HG02763 (cell line): ENCODE measurements around the gene ZFYVE9.
"Not testable (repeated sequence)": the region's sequence is repeated elsewhere in the genome, so short reads cannot be mapped to it uniquely, and the experiment has no call there.

Source experiments
- ATAC-seq: cut with Tn5 transposase; IDR thresholded peaks from one replicate; pipeline ENCODE4 v1.9.1; 2021; ENCODE audit warnings: mild to moderate bottlenecking, moderate library complexity; ENCODE audit not compliant: unreplicated experiment

Gene ZFYVE9

GRCh38 chr1:52365746-52366516, 224.0 kb downstream of the ZFYVE9 start, which contains the start of gene CC2D1B:
CC2D1B (minus strand) TSS chr1:52366205; CDS start chr1:52364620, 1,585 bp downstream.
- peak; percentile 88 for ATAC-seq

GRCh38 chr1:52366517-52366827, 224.6 kb downstream of the ZFYVE9 start:
- ATAC-seq, result no peak

GRCh38 chr1:52367272-52367671, 225.4 kb downstream of the ZFYVE9 start:
- no peak for ATAC-seq

- ATAC-seq, result no peak
Measured at GRCh38 chr1:52368383-52369172, 226.7 kb downstream of the ZFYVE9 start.

- not testable (repeated sequence) for ATAC-seq
Measured at GRCh38 chr1:52369851-52370250, 228.0 kb downstream of the ZFYVE9 start.

GRCh38 chr1:52385376-52385775, 243.5 kb downstream of the ZFYVE9 start:
- no peak for ATAC-seq

GRCh38 chr1:52386458-52386857, 244.6 kb downstream of the ZFYVE9 start:
- ATAC-seq, result no peak

- no peak for ATAC-seq
Measured at GRCh38 chr1:52393174-52393573, 251.3 kb downstream of the ZFYVE9 start.
